Stomach (tissue), 4 donors: ENCODE measurements around the gene KBTBD4.

Source experiments
- EP300 ChIP-seq: sonication (generic); formaldehyde crosslinking; IDR thresholded peaks from one replicate; pipeline ENCODE4 v1.6.1; 2017; ENCODE audit warnings: antibody characterized with exemption
- POLR2AphosphoS5 ChIP-seq, 3 donors: sonication (generic); formaldehyde crosslinking; IDR thresholded peaks; one replicate each; pipeline ENCODE4 v1.6.1; 2016; ENCODE audit warnings: antibody characterized with exemption in 3 of 3
- TF ChIP-seq, protein P1 (sequence below), 7 experiments: fragments of 450-650 bp in 4 of 7; fragments of 200-600 bp in 3 of 7; sonication (generic) in 3 of 7; IDR thresholded peaks; one replicate each; pipeline ENCODE4 v1.5.1; 2016 to 2019; ENCODE audit warnings: antibody characterized with exemption in 7 of 7, control low read depth in 2 of 7, mild to moderate bottlenecking in 1 of 7

- TF ChIP-seq POLR2AphosphoS5 (IDR thresholded peaks at IDR 0.05), result peak; percentile 84 to 97 (median 88)
- TF ChIP-seq, protein P1, sequence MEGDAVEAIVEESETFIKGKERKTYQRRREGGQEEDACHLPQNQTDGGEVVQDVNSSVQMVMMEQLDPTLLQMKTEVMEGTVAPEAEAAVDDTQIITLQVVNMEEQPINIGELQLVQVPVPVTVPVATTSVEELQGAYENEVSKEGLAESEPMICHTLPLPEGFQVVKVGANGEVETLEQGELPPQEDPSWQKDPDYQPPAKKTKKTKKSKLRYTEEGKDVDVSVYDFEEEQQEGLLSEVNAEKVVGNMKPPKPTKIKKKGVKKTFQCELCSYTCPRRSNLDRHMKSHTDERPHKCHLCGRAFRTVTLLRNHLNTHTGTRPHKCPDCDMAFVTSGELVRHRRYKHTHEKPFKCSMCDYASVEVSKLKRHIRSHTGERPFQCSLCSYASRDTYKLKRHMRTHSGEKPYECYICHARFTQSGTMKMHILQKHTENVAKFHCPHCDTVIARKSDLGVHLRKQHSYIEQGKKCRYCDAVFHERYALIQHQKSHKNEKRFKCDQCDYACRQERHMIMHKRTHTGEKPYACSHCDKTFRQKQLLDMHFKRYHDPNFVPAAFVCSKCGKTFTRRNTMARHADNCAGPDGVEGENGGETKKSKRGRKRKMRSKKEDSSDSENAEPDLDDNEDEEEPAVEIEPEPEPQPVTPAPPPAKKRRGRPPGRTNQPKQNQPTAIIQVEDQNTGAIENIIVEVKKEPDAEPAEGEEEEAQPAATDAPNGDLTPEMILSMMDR (IDR thresholded peaks at IDR 0.05), result peak in 1 of 7 experiments; percentile 22
- no peak for TF ChIP-seq EP300
Observed at GRCh38 chr11:47578524-47579494, at the start of gene KBTBD4, which contains the start of gene NDUFS3.
